HEK293 (cell line): Measurements from ENCODE around the gene CSF1.

Experiments
- CTCF ChIP-seq: fragments of 450-650 bp; formaldehyde crosslinking; IDR thresholded peaks from 2 replicates; pipeline ENCODE4 v1.5.1; 2016; ENCODE audit warnings: missing biosample characterization, missing genetic modification characterization
- ZSCAN18 ChIP-seq: fragments of 450-650 bp; formaldehyde crosslinking; IDR thresholded peaks from 2 replicates; pipeline ENCODE4 v1.5.1; 2016; ENCODE audit warnings: missing biosample characterization, missing genetic modification characterization
- TF ChIP-seq, protein P1 (sequence below): fragments of 450-650 bp; formaldehyde crosslinking; IDR thresholded peaks from 2 replicates; pipeline ENCODE4 v1.5.1; 2016; ENCODE audit warnings: missing biosample characterization, missing genetic modification characterization, low read depth

DNA sequence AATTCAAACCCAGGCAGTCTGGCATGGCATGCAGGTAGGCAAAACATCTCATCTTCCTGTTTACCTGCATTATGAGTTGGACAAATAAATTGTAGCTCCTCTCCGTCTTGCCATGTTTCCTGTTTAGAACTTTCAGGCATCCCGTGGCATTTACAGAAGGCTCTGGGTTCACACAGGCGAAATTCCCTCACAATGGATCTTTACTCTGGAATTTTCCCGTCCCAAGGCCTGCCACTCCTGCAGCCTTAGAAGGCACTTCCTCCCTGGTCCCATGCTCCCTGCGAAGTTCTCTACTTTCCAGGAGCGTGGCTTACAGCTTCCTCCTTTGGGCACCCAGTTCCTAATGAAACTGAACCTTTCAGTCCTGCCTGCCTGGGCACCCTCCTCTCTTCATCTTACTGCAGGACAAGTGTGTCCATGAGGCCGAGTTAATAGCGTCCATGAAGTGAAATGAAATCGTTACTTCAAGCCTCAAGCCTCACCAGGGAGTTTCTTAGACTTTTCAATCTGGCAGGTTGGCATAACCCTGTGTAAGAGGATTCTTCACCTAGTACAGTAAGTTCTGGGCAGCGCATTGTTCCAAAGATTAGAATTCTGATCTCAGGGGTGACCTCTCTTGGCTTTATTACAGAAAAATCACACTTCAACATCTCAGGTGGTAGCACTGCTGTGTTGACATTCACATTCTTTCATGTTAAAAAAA is 37.1 kb downstream of the CSF1 start:
- TF ChIP-seq CTCF (no peak), ZSCAN18 (tag by site-specific recombination) (no peak)
- TF ChIP-seq, protein P1, sequence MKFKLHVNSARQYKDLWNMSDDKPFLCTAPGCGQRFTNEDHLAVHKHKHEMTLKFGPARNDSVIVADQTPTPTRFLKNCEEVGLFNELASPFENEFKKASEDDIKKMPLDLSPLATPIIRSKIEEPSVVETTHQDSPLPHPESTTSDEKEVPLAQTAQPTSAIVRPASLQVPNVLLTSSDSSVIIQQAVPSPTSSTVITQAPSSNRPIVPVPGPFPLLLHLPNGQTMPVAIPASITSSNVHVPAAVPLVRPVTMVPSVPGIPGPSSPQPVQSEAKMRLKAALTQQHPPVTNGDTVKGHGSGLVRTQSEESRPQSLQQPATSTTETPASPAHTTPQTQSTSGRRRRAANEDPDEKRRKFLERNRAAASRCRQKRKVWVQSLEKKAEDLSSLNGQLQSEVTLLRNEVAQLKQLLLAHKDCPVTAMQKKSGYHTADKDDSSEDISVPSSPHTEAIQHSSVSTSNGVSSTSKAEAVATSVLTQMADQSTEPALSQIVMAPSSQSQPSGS (tag by site-specific recombination), result no peak
